ENCODE measurements around the gene POU2F2.

Gene POU2F2

DNA sequence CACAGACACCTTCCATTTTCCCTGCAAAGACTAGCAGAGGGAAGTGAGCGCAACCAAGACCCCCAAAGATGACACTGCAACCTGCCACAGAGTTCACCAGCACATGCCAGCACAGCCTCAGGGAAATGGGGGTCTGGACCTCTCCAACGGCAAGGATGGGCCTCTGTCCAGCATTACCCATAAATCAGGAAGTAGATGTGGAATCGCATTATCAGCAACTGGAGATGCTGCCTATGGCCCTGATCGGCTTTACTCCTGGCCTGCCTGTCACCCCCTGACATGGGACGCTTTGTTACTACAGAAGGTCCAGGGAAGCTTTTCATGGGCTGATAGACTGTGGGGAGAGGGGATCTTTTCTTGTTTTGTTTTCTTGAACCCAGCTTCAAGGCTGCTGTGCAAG is 41.4 kb upstream of the POU2F2 start:
- Histone ChIP-seq H3K9me3 (ENCODE audit: control insufficient read depth, low read length) (no peaks in the 10 kb centered on the region), H3K4me3 (ENCODE audit: low read depth, low read length) (no peak overlapping the region), H3K4me2 (ENCODE audit: low read length) (no peak overlapping the region), H3K9ac (no peak overlapping the region), H3K27me3 (ENCODE audit: control insufficient read depth, insufficient read depth, low read length) (peaks cover 6% of the 10 kb centered on the region), H2AFZ (no peak overlapping the region), H3K4me1 (no peaks in the 10 kb centered on the region), H3K36me3 (ENCODE audit: control insufficient read depth, insufficient read depth, low read length) (no peaks in the 10 kb centered on the region), H3K79me2 (no peaks in the 10 kb centered on the region), H3K27ac (no peak overlapping the region)
- TF ChIP-seq, protein P1, sequence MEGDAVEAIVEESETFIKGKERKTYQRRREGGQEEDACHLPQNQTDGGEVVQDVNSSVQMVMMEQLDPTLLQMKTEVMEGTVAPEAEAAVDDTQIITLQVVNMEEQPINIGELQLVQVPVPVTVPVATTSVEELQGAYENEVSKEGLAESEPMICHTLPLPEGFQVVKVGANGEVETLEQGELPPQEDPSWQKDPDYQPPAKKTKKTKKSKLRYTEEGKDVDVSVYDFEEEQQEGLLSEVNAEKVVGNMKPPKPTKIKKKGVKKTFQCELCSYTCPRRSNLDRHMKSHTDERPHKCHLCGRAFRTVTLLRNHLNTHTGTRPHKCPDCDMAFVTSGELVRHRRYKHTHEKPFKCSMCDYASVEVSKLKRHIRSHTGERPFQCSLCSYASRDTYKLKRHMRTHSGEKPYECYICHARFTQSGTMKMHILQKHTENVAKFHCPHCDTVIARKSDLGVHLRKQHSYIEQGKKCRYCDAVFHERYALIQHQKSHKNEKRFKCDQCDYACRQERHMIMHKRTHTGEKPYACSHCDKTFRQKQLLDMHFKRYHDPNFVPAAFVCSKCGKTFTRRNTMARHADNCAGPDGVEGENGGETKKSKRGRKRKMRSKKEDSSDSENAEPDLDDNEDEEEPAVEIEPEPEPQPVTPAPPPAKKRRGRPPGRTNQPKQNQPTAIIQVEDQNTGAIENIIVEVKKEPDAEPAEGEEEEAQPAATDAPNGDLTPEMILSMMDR (IDR thresholded peaks at IDR 0.05), result no peak

DNA sequence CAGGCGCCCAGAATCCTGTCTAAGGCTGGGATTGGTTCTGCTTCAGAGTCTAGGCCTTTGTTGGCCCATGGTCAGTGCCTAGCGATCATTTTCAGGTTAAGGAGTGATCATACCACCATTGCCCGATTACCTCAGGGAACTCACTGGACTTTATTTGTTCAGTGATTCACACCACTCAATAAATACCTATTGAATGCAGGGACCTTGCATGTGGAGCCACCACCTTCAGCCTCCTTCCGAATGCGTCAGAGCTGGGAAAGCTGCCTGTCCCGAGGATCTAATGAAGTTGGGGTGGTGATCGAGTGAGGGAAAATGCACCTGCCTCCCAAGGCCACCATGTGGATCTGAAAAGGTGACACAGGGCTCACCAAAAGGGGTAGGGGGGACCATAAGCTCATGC is 40.0 kb upstream of the POU2F2 start:
- no peaks in the 10 kb centered on the region for H3K36me3 ChIP-seq (ENCODE audit: control insufficient read depth, insufficient read depth, low read length)
- H3K4me1 ChIP-seq, result no peaks in the 10 kb centered on the region
- H3K27me3 ChIP-seq (ENCODE audit: control insufficient read depth, insufficient read depth, low read length), result no peaks in the 10 kb centered on the region
- TF ChIP-seq, protein P1 (IDR thresholded peaks at IDR 0.05), result no peak
- no peak overlapping the region for H3K9ac ChIP-seq
- H3K4me2 ChIP-seq (ENCODE audit: low read length), result no peak overlapping the region
- no peak overlapping the region for H3K27ac ChIP-seq
- no peak overlapping the region for H3K4me3 ChIP-seq (ENCODE audit: low read depth, low read length)
- no peaks in the 10 kb centered on the region for H3K79me2 ChIP-seq
- no peak overlapping the region for H2AFZ ChIP-seq
- H3K9me3 ChIP-seq (ENCODE audit: control insufficient read depth, low read length), result no peaks in the 10 kb centered on the region

DNA sequence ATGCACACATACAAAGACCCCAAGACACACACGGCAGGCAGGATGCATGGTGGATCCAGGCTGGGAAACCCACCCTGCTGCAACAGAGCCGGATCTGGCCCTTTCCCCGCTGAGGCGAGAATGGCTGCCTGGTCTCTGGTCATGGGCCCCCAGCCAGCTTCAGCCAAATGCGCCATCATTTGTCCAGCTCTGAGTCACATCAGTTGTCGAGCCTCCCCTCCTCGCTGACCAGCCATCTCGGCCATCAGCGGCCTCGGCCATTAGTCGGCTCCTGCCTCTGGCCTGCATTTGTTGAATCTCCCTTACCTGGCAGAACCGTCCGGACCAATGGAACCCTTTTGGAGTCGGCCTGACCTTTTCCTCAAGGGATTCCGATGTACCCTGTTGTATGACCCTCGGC is 38.5 kb upstream of the POU2F2 start:
- H3K4me2 ChIP-seq (ENCODE audit: low read length), result no peak overlapping the region
- H2AFZ ChIP-seq, result no peak overlapping the region
- H3K4me3 ChIP-seq (ENCODE audit: low read depth, low read length), result no peak overlapping the region
- no peaks in the 10 kb centered on the region for H3K9me3 ChIP-seq (ENCODE audit: control insufficient read depth, low read length)
- H3K79me2 ChIP-seq, result no peaks in the 10 kb centered on the region
- H3K27me3 ChIP-seq (ENCODE audit: control insufficient read depth, insufficient read depth, low read length), result no peaks in the 10 kb centered on the region
- TF ChIP-seq, protein P1 (IDR thresholded peaks at IDR 0.05), result no peak
- no peak overlapping the region for H3K9ac ChIP-seq
- no peaks in the 10 kb centered on the region for H3K4me1 ChIP-seq
- H3K36me3 ChIP-seq (ENCODE audit: control insufficient read depth, insufficient read depth, low read length), result no peaks in the 10 kb centered on the region
- no peak overlapping the region for H3K27ac ChIP-seq

GRCh38 chr19:42169486-42170413 is 37.5 kb upstream of the POU2F2 start:
- Histone ChIP-seq H3K9ac (no peak overlapping the region), H3K9me3 (ENCODE audit: control insufficient read depth, low read length) (no peaks in the 10 kb centered on the region), H3K27ac (no peak overlapping the region), H3K27me3 (ENCODE audit: control insufficient read depth, insufficient read depth, low read length) (no peaks in the 10 kb centered on the region), H3K4me1 (no peaks in the 10 kb centered on the region), H3K4me3 (ENCODE audit: low read depth, low read length) (no peak overlapping the region), H3K36me3 (ENCODE audit: control insufficient read depth, insufficient read depth, low read length) (no peaks in the 10 kb centered on the region), H3K4me2 (ENCODE audit: low read length) (no peak overlapping the region), H3K79me2 (no peaks in the 10 kb centered on the region), H2AFZ (no peak overlapping the region)
- TF ChIP-seq, protein P1 (IDR thresholded peaks at IDR 0.05), result no peak

DNA sequence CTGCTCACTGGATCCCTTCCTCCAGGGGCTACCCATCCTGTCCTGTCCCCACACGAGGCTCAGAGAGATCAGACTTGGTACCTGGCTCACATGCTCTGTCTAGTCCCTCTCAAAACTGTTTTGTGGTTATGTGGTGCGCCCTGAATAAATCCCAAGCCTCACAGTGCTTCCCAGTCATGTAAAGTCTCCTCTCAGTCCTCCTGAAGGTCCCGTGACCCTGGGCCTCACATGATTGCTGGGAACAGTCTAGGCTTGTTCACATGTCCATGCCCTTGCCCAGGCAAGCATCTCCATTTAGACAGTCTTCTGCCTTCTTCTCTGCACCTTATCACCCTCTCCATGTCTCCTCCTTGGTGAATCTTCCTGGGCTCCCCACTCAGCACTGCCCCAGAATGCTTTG is 36.0 kb upstream of the POU2F2 start:
- no peaks in the 10 kb centered on the region for H3K9me3 ChIP-seq (ENCODE audit: control insufficient read depth, low read length)
- no peak overlapping the region for H3K27ac ChIP-seq
- H3K9ac ChIP-seq, result no peak overlapping the region
- no peaks in the 10 kb centered on the region for H3K27me3 ChIP-seq (ENCODE audit: control insufficient read depth, insufficient read depth, low read length)
- no peaks in the 10 kb centered on the region for H3K79me2 ChIP-seq
- TF ChIP-seq, protein P1 (IDR thresholded peaks at IDR 0.05), result no peak
- no peaks in the 10 kb centered on the region for H3K4me1 ChIP-seq
- no peak overlapping the region for H3K4me2 ChIP-seq (ENCODE audit: low read length)
- no peak overlapping the region for H3K4me3 ChIP-seq (ENCODE audit: low read depth, low read length)
- H3K36me3 ChIP-seq (ENCODE audit: control insufficient read depth, insufficient read depth, low read length), result no peaks in the 10 kb centered on the region
- H2AFZ ChIP-seq, result no peak overlapping the region
